Pancreas (tissue), 10 donors: Measurements from ENCODE around the gene SS18L1. TPM values are rescaled to one million over a fixed set of nuclear protein-coding genes. Genes with fewer than 3 reads are reported as not detected.

ENCODE experiments used
- ATAC-seq, 4 donors: fragments of 200-7000 bp; cut with Tn5 transposase; one replicate each; pipeline versions ENCODE4 v1.8.0 to v1.9.1; 2020; ENCODE audit warnings: mild to moderate bottlenecking in 4 of 4, moderate library complexity in 4 of 4
- DNase-seq, 6 donors: peaks; one replicate each; pipeline ENCODE4 v3.0.0-alpha.2; 2020
- FAIRE-seq: peaks from 2 replicates; lab custom pipeline; 2012; peaks lifted over from hg19 to GRCh38; lab: Jason Lieb, UNC
- H3K27ac ChIP-seq, 4 donors: fragments of 200-600 bp; sonication (generic); 1 replicate in 3 of 4; 2 replicates in 1 of 4; pipeline versions ENCODE4 v1.5.0 to v1.8.0; 2020
- H3K27me3 ChIP-seq, 4 donors: fragments of 200-600 bp; one replicate each; pipeline ENCODE4 v1.8.0; 2021
- H3K36me3 ChIP-seq, 3 donors: fragments of 200-600 bp; sonication (generic) in 1 of 3; one replicate each; pipeline versions ENCODE4 v1.5.0 to v1.8.0; 2020 to 2021
- H3K4me1 ChIP-seq, 3 donors: fragments of 200-600 bp; one replicate each; pipeline ENCODE4 v1.8.0; 2021
- H3K4me3 ChIP-seq, 4 donors: fragments of 200-600 bp; sonication (generic) in 2 of 4; one replicate each; pipeline versions ENCODE4 v1.5.0 to v1.8.0; 2020 to 2021
- H3K9me3 ChIP-seq, 4 donors: fragments of 200-600 bp; one replicate each; pipeline ENCODE4 v1.8.0; 2021
- CTCF ChIP-seq, 4 donors: fragments of 200-600 bp; sonication (generic) in 3 of 4; IDR thresholded peaks; one replicate each; pipeline versions ENCODE4 v1.5.0 to v1.8.0; 2021; ENCODE audit warnings: antibody characterized with exemption in 4 of 4
- WGBS, 2 donors: extraction: QIAGEN DNeasy Blood & Tissue Kit; methylation state at CpG; one replicate each; pipeline ENCODE4 v1.1.7; 2013; 5-methylcytosine and 5-hydroxymethylcytosine counted together
- intact Hi-C, 3 donors: fragments of 100-400 bp; cut with DNase I; formaldehyde crosslinking; loops; one replicate each; pipeline versions ENCODE4 v1.11.1 to v1.14.2; 2022
- polyA plus RNA-seq, 2 donors: library from polyadenylated mRNA; stranded (reverse); fragments of 200-250 nt; gene quantifications; one replicate each; pipeline ENCODE4 v1.2.3, GENCODE V29; 2013
- total RNA-seq, 6 donors: library from RNA; stranded (reverse); fragmentation: NEBNext Ultra II Directional in 4 of 6; extraction: Animal tissue kit (Norgen Biotek cat#: 25700) in 4 of 6; gene quantifications; one replicate each; pipeline versions ENCODE4 v1.2.1 to v1.2.4, GENCODE V29; 2021 to 2023
- donor health status: healthy with polysubstance abuse.
- donor health status: DM: no; HTN: no; CAD: no; lungs with moderate emphysema.
- donor health status: DM: no; HTN: no; CAD: no.
- donor health status: control.
- donor health status: control.
- donor health status: Bipolar disorder and iron deficiency.
- donor health status: DM: yes; HTN: yes; CAD: no.
- donor health status: DM: no; HTN: no; CAD: no.
- donor health status: DM: no; HTN: no; CAD: no.
- donor health status: DM: yes; HTN: yes; CAD: no.

SS18L1 gene
- total and polyA plus RNA-seq, 8 donors, result 6.6 to 19.3 (median 8.4) TPM

GRCh38 chr20:62120365-62120762 is 23.2 kb upstream of the SS18L1 start:
- Histone ChIP-seq H3K9me3 (no peaks in the 10 kb centered on the region), H3K27ac (peak overlapping the region; percentile 45 to 97 (median 62)), H3K36me3 (peaks cover 0 to 2% (median 0%) of the 10 kb centered on the region in 3 donors), H3K4me1 (peaks cover 18 to 22% (median 18%) of the 10 kb centered on the region in 3 donors), H3K4me3 (no peak overlapping the region), H3K27me3 (no peaks in the 10 kb centered on the region)
- 66 to 81% methylated on average over 5 of the region's 5 CpGs for WGBS, 2 donors
- TF ChIP-seq CTCF (IDR thresholded peaks at IDR 0.05), result no peak
- intact Hi-C loops, result loop anchor here in 1 of 3 donors (5.0 kb wide), 1 partner anchor 58 kb away; no protein-coding TSS in a partner anchor
- no peak for ATAC-seq
- DNase-seq, result no peak
- FAIRE-seq, result no peak

- intact Hi-C loops, result loop anchor here in 1 of 3 donors (5.0 kb wide), 1 partner anchor 59 kb away; no protein-coding TSS in a partner anchor
- WGBS, 2 donors, result 15 to 17% methylated on average over 45 of the region's 45 CpGs
- peaks cover 18 to 22% (median 18%) of the 10 kb centered on the region in 3 donors for H3K4me1 ChIP-seq
- DNase-seq (no peak), FAIRE-seq (no peak), ATAC-seq (peak; percentile 2 to 22 (median 12))
- H3K27ac ChIP-seq, result peak overlapping the region; percentile 93 to 97 (median 94)
- H3K27me3 ChIP-seq, result no peaks in the 10 kb centered on the region
- H3K36me3 ChIP-seq, result peaks cover 3 to 6% (median 4%) of the 10 kb centered on the region in 3 donors
- TF ChIP-seq CTCF (IDR thresholded peaks at IDR 0.05), result no peak
- no peaks in the 10 kb centered on the region for H3K9me3 ChIP-seq
- peak overlapping the region; percentile 50 to 87 (median 66) for H3K4me3 ChIP-seq
Observed at GRCh38 chr20:62120990-62121775, 22.4 kb upstream of the SS18L1 start.

- peak; percentile 92 to 98 (median 98) for DNase-seq
- 0% methylated on average over 46 to 124 of the region's 124 CpGs for WGBS, 2 donors
- Histone ChIP-seq H3K27ac (peak within 1 kb of the TSS; percentile 93 to 97 (median 94)), H3K9me3 (no peaks in the 10 kb centered on the region), H3K4me1 (peaks cover 18 to 22% (median 18%) of the 10 kb centered on the region in 3 donors), H3K36me3 (peaks cover 4 to 15% (median 5%) of the 10 kb centered on the region in 3 donors), H3K4me3 (peak within 1 kb of the TSS; percentile 50 to 87 (median 72)), H3K27me3 (no peaks in the 10 kb centered on the region)
- ATAC-seq, result peak; percentile 82 to 91 (median 86)
- intact Hi-C loops, result loop anchor here in 1 of 3 donors (5.0 kb wide), 1 partner anchor 60 kb away; no protein-coding TSS in a partner anchor
- no peak for TF ChIP-seq CTCF (IDR thresholded peaks at IDR 0.05)
- FAIRE-seq, result no peak
Observed at GRCh38 chr20:62121776-62122653, 21.6 kb upstream of the SS18L1 start, which contains the start of gene LSM14B. Gene LSM14B (plus strand): TSS chr20:62122475. CDS start chr20:62122667, 192 bp downstream.

GRCh38 chr20:62122654-62123449 is 20.7 kb upstream of the SS18L1 start:
- peak overlapping the region; percentile 31 to 87 (median 72) for H3K4me3 ChIP-seq
- H3K4me1 ChIP-seq, result peaks cover 18 to 22% (median 18%) of the 10 kb centered on the region in 3 donors
- ATAC-seq (peak; percentile 10 to 35 (median 26)), FAIRE-seq (no peak), DNase-seq (peak; percentile 55 to 89 (median 68))
- H3K36me3 ChIP-seq, result peaks cover 4 to 23% (median 5%) of the 10 kb centered on the region in 3 donors
- WGBS, 2 donors, result 0 to 1% methylated on average over 40 to 77 of the region's 77 CpGs
- no peaks in the 10 kb centered on the region for H3K9me3 ChIP-seq
- H3K27ac ChIP-seq, result peak overlapping the region; percentile 44 to 81 (median 72)
- no peak for TF ChIP-seq CTCF (IDR thresholded peaks at IDR 0.05)
- intact Hi-C loops, result loop anchor here in 1 of 3 donors (5.0 kb wide), 1 partner anchor 61 kb away; no protein-coding TSS in a partner anchor
- H3K27me3 ChIP-seq, result no peaks in the 10 kb centered on the region
